ENCODE measurements around the gene OR52D1. TPM values are rescaled to one million over a fixed set of nuclear protein-coding genes. Genes with fewer than 3 reads are reported as not detected.

The OR52D1 gene
- total and polyA plus RNA-seq, 2 of the 4 experiments (the other 2 are of a cell fraction), result not detected

DNA sequence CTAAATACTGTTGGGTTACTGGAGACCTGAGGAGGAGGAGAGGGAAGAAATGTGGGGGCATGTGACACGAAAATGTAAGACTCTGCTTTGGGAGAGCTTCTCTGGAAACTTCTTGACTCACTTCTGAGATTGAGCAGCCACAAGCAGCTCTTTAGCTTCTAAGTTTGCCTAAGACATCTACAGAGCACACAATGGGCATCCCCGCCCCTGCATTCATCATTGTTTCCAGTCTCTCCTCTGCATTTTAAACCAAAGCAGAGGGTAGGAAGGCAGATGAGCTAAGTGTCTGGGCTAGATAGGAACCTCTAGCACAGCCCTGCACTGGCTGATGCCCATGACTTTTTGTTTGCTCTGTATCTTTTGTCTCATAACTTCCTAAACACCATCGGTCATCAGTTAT, 2.1 kb upstream of the OR52D1 start:
- Histone ChIP-seq H3K9me1 (ENCODE audit: insufficient read depth, low read length) (no peaks in the 10 kb centered on the region), H3K9ac (ENCODE audit: low read depth, low read length) (no peak overlapping the region), H4K20me1 (ENCODE audit: insufficient read depth, low read length) (no peaks in the 10 kb centered on the region), H2AFZ (replicated peaks; ENCODE audit: low read length, poor library complexity) (no peak overlapping the region), H3K18ac (ENCODE audit: low read depth, low read length) (no peak overlapping the region), H3K4me1 (ENCODE audit: control insufficient read depth, insufficient read depth, low read length) (no peaks in the 10 kb centered on the region), H3K79me1 (ENCODE audit: low read depth in 1 of 2, low read length in 2 of 2) (no peaks in the 10 kb centered on the region), H2BK120ac (ENCODE audit: low read depth, low read length) (no peak overlapping the region), H4K8ac (ENCODE audit: low read depth in 2 of 2, low read length in 2 of 2) (no peak overlapping the region), H2AK9ac (replicated peaks; ENCODE audit: low read depth, low read length, poor library complexity) (no peak overlapping the region), H3K4ac (ENCODE audit: low read depth, low read length) (no peak overlapping the region), H3K4me2 (ENCODE audit: low read depth, low read length) (no peak overlapping the region), H4K91ac (ENCODE audit: insufficient read depth, low read depth, low read length) (no peak overlapping the region), H3K23ac (ENCODE audit: low read depth, low read length) (no peak overlapping the region), H3K27me3 (ENCODE audit: control insufficient read depth, insufficient read depth, low read length) (no peaks in the 10 kb centered on the region), H2BK15ac (ENCODE audit: low read depth, low read length) (no peak overlapping the region), H3K4me3 (ENCODE audit: insufficient read depth, low read depth, low read length) (no peak overlapping the region), H4K5ac (ENCODE audit: low read depth, low read length) (no peak overlapping the region), H2AK5ac (ENCODE audit: low read depth, low read length) (no peak overlapping the region), H3K56ac (ENCODE audit: extremely low read depth, insufficient read depth, low read length) (no peak overlapping the region), H3K9me3 (ENCODE audit: control insufficient read depth, insufficient read depth, low read length) (no peaks in the 10 kb centered on the region), H3K14ac (replicated peaks; ENCODE audit: low read depth, low read length) (no peak overlapping the region), H2BK5ac (ENCODE audit: low read depth, low read length, poor library complexity, severe bottlenecking) (no peak overlapping the region), H3K27ac (ENCODE audit: insufficient read depth, low read length) (no peak overlapping the region), H3K36me3 (ENCODE audit: control insufficient read depth, insufficient read depth, low read length) (no peaks in the 10 kb centered on the region), H2BK20ac (ENCODE audit: low read depth, low read length) (no peak overlapping the region)
- intact Hi-C loops (cut with micrococcal nuclease), result no loop called here
- dilution Hi-C loops (cut with HindIII; ENCODE audit: low sequenced_read_pairs, unreplicated experiment), result no loop called here
- WGBS, 2 experiments (ENCODE audit: extremely low coverage in 2 of 2, insufficient read length in 1 of 2), result no CpG with 5 or more reads among the region's 3 CpGs
- ChIA-PET CTCF (no interaction called here), POLR2A (ENCODE audit: unreplicated experiment) (no interaction called here)
- no peak for DNase-seq
- ATAC-seq (ENCODE audit: low read depth), result no peak
- BruUV-seq (replicated peaks), result no TSS peak
- TF ChIP-seq MAZ (IDR thresholded peaks at IDR 0.05; ENCODE audit: borderline replicate concordance, low read depth, low read length) (no peak), MAFK (IDR thresholded peaks at IDR 0.05; ENCODE audit: low read depth, low read length) (no peak), RAD21 (IDR thresholded peaks at IDR 0.05; ENCODE audit: low read length) (no peak), POLR2A (IDR thresholded peaks at IDR 0.05; ENCODE audit: low read depth, low read length) (no peak), CEBPB (IDR thresholded peaks at IDR 0.05; ENCODE audit: low read depth, low read length) (no peak), MXI1 (IDR thresholded peaks at IDR 0.05; ENCODE audit: borderline replicate concordance, low read depth, low read length) (no peak), FOS (IDR thresholded peaks at IDR 0.05; ENCODE audit: low read depth, low read length) (no peak)
- TF ChIP-seq, protein P1, sequence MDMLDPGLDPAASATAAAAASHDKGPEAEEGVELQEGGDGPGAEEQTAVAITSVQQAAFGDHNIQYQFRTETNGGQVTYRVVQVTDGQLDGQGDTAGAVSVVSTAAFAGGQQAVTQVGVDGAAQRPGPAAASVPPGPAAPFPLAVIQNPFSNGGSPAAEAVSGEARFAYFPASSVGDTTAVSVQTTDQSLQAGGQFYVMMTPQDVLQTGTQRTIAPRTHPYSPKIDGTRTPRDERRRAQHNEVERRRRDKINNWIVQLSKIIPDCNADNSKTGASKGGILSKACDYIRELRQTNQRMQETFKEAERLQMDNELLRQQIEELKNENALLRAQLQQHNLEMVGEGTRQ (IDR thresholded peaks at IDR 0.05; ENCODE audit: low read depth, low read length), result no peak
- TF ChIP-seq, protein P2, sequence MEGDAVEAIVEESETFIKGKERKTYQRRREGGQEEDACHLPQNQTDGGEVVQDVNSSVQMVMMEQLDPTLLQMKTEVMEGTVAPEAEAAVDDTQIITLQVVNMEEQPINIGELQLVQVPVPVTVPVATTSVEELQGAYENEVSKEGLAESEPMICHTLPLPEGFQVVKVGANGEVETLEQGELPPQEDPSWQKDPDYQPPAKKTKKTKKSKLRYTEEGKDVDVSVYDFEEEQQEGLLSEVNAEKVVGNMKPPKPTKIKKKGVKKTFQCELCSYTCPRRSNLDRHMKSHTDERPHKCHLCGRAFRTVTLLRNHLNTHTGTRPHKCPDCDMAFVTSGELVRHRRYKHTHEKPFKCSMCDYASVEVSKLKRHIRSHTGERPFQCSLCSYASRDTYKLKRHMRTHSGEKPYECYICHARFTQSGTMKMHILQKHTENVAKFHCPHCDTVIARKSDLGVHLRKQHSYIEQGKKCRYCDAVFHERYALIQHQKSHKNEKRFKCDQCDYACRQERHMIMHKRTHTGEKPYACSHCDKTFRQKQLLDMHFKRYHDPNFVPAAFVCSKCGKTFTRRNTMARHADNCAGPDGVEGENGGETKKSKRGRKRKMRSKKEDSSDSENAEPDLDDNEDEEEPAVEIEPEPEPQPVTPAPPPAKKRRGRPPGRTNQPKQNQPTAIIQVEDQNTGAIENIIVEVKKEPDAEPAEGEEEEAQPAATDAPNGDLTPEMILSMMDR (conservative IDR thresholded peaks at IDR 0.05; ENCODE audit: low read depth, low read length), result no peak
- in situ Hi-C loops (cut with MboI; ENCODE audit: low sequenced_read_pairs), result no loop called here

All from IMR-90 (cell line).